ENCODE results near the gene IFT172. TPM values are rescaled to one million over a fixed set of nuclear protein-coding genes. Genes with fewer than 3 reads are reported as not detected.

The IFT172 gene
- total and polyA plus RNA-seq, 2 experiments from 2014 or later, result 8.6 to 9.9 TPM

GRCh38 chr2:27492557-27492956 lies 3.0 kb upstream of the IFT172 start:
- TF ChIP-seq EZH2 (IDR thresholded peaks at IDR 0.05; ENCODE audit: insufficient read depth, poor library complexity, severe bottlenecking) (no peak), EZH2phosphoT487 (IDR thresholded peaks at IDR 0.05; ENCODE audit: insufficient read depth, low read depth) (no peak)

DNA sequence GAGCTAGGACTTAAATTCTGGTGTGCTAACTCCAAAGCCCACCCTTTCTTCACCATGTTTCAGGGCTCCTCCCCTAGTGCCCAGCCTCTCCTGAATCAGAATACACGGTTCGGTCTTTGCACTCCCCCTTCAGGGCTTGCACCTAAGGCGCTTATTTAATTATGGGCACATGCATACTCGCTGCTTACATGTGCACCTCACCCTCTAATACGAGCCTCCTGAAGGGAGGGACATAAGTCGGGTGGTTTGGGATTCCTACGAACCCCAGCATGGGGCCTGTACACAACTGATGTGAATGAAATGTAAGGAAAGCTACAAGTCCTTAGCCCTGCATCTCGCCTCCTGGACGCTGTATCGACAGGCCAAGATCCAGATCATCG lies 435 bp downstream of the IFT172 start:
- Histone ChIP-seq H3K4me3 (peak overlapping the region; percentile 90), H3K79me2 (ENCODE audit: insufficient read depth) (peaks cover 18% of the 10 kb centered on the region), H3K4me1 (ENCODE audit: insufficient read depth) (peaks cover 7% of the 10 kb centered on the region; the same call in 1 of the 2 replicates), H4K20me1 (ENCODE audit: insufficient read depth) (no peaks in the 10 kb centered on the region), H3K27me3 (replicated peaks; ENCODE audit: insufficient read depth) (no peaks in the 10 kb centered on the region), H3K9me3 (ENCODE audit: low read depth) (no peaks in the 10 kb centered on the region), H3K9ac (peak overlapping the region; percentile 85), H3K36me3 (ENCODE audit: low read depth) (no peaks in the 10 kb centered on the region), H3K4me2 (ENCODE audit: unreplicated experiment) (peak overlapping the region; percentile 88), H3K9me2 (ENCODE audit: insufficient read depth) (no peaks in the 10 kb centered on the region), H3F3A (ENCODE audit: insufficient read depth) (peaks cover 5% of the 10 kb centered on the region; the same call in 1 of the 2 replicates), H2AFZ (peak overlapping the region; percentile 97), H3K27ac (peak overlapping the region; percentile 46)
- 2 to 3% methylated on average over 11 of the region's 11 CpGs for WGBS, 2 experiments (ENCODE audit: low coverage in 1 of 2, low lambda C conversion rate in 2 of 2, missing lambda C conversion rate in 2 of 2)
- DNase-seq, result peak; percentile 64
- no peak for TF ChIP-seq EZH2 (IDR thresholded peaks at IDR 0.05; ENCODE audit: insufficient read depth, poor library complexity, severe bottlenecking)
- no peak for TF ChIP-seq EZH2phosphoT487 (IDR thresholded peaks at IDR 0.05; ENCODE audit: insufficient read depth, low read depth)
- in situ Hi-C loops (cut with MboI), result no loop called here

More at GRCh38 chr2:27492557-27492956, 3.0 kb upstream of the IFT172 start:
- no peak for DNase-seq
- in situ Hi-C loops (cut with MboI), result no loop called here
- Histone ChIP-seq H3K4me3 (no peak overlapping the region), H4K20me1 (ENCODE audit: insufficient read depth) (no peaks in the 10 kb centered on the region), H3F3A (ENCODE audit: insufficient read depth) (peaks cover 5% of the 10 kb centered on the region; the same call in 1 of the 2 replicates), H3K9ac (no peak overlapping the region), H3K9me2 (ENCODE audit: insufficient read depth) (no peaks in the 10 kb centered on the region), H3K36me3 (ENCODE audit: low read depth) (no peaks in the 10 kb centered on the region), H3K27ac (no peak overlapping the region), H3K4me2 (ENCODE audit: unreplicated experiment) (no peak overlapping the region), H3K4me1 (ENCODE audit: insufficient read depth) (peaks cover 20% of the 10 kb centered on the region), H3K27me3 (replicated peaks; ENCODE audit: insufficient read depth) (no peaks in the 10 kb centered on the region), H3K9me3 (ENCODE audit: low read depth) (no peaks in the 10 kb centered on the region), H3K79me2 (ENCODE audit: insufficient read depth) (peaks cover 12% of the 10 kb centered on the region), H2AFZ (no peak overlapping the region)
- WGBS, 2 experiments (ENCODE audit: low coverage in 1 of 2, low lambda C conversion rate in 2 of 2, missing lambda C conversion rate in 2 of 2), result 83 to 89% methylated on average over 4 of the region's 4 CpGs

GRCh38 chr2:27485496-27485895 lies 4.0 kb downstream of the IFT172 start:
- in situ Hi-C loops (cut with MboI), result no loop called here
- H3K4me1 ChIP-seq (ENCODE audit: insufficient read depth), result peaks cover 7% of the 10 kb centered on the region; the same call in 1 of the 2 replicates
- H3F3A ChIP-seq (ENCODE audit: insufficient read depth), result peaks cover 5% of the 10 kb centered on the region; the same call in 1 of the 2 replicates
- no peaks in the 10 kb centered on the region for H3K27me3 ChIP-seq (replicated peaks; ENCODE audit: insufficient read depth)
- no peak for DNase-seq
- no peak overlapping the region for H3K4me3 ChIP-seq
- H4K20me1 ChIP-seq (ENCODE audit: insufficient read depth), result no peaks in the 10 kb centered on the region
- H3K79me2 ChIP-seq (ENCODE audit: insufficient read depth), result peaks cover 18% of the 10 kb centered on the region
- H3K27ac ChIP-seq, result no peak overlapping the region
- no peaks in the 10 kb centered on the region for H3K9me2 ChIP-seq (ENCODE audit: insufficient read depth)
- TF ChIP-seq EZH2 (IDR thresholded peaks at IDR 0.05; ENCODE audit: insufficient read depth, poor library complexity, severe bottlenecking), result no peak
- H3K9ac ChIP-seq, result no peak overlapping the region
- no peaks in the 10 kb centered on the region for H3K9me3 ChIP-seq (ENCODE audit: low read depth)
- 39 to 42% methylated on average over 3 of the region's 3 CpGs for WGBS, 2 experiments (ENCODE audit: low coverage in 1 of 2, low lambda C conversion rate in 2 of 2, missing lambda C conversion rate in 2 of 2)
- no peaks in the 10 kb centered on the region for H3K36me3 ChIP-seq (ENCODE audit: low read depth)
- no peak overlapping the region for H3K4me2 ChIP-seq (ENCODE audit: unreplicated experiment)
- no peak overlapping the region for H2AFZ ChIP-seq

DNA sequence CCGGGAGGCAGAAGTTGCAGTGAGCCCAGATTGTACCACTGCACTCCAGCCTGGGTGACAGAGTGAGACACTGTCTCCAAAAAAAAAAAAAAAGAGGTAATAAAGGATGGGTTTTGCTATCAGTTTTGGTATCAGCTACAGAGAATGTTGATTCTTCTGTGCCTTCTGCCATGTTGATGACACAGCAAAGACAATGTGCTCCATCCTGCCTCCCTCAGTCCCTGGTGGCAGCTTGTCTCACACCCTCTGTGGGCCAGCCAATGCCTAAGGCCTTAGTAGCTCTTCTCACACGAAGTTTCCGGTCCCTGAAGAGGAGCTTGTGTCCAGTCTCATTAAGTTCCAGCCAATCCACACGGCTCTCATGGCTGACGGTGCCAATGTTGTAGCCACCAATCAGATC lies 17.6 kb downstream of the IFT172 start:
- no peaks in the 10 kb centered on the region for H3K27me3 ChIP-seq (replicated peaks; ENCODE audit: insufficient read depth)
- H3K9ac ChIP-seq, result no peak overlapping the region
- no peak for DNase-seq
- no peak overlapping the region for H3K27ac ChIP-seq
- TF ChIP-seq EZH2phosphoT487 (IDR thresholded peaks at IDR 0.05; ENCODE audit: insufficient read depth, low read depth) (no peak), EZH2 (IDR thresholded peaks at IDR 0.05; ENCODE audit: insufficient read depth, poor library complexity, severe bottlenecking) (no peak)
- H3K9me3 ChIP-seq (ENCODE audit: low read depth), result no peaks in the 10 kb centered on the region
- H3K36me3 ChIP-seq (ENCODE audit: low read depth), result peaks cover 13% of the 10 kb centered on the region; the same call in 1 of the 2 replicates
- no peak overlapping the region for H3K4me2 ChIP-seq (ENCODE audit: unreplicated experiment)
- H3K4me1 ChIP-seq (ENCODE audit: insufficient read depth), result no peaks in the 10 kb centered on the region
- WGBS, 2 experiments (ENCODE audit: low coverage in 1 of 2, low lambda C conversion rate in 2 of 2, missing lambda C conversion rate in 2 of 2), result 83 to 94% methylated on average over 5 of the region's 5 CpGs
- in situ Hi-C loops (cut with MboI), result no loop called here
- H3K4me3 ChIP-seq, result no peak overlapping the region
- no peaks in the 10 kb centered on the region for H3K79me2 ChIP-seq (ENCODE audit: insufficient read depth)
- no peaks in the 10 kb centered on the region for H3K9me2 ChIP-seq (ENCODE audit: insufficient read depth)
- H2AFZ ChIP-seq, result no peak overlapping the region
- H3F3A ChIP-seq (ENCODE audit: insufficient read depth), result no peaks in the 10 kb centered on the region
- H4K20me1 ChIP-seq (ENCODE audit: insufficient read depth), result no peaks in the 10 kb centered on the region

GRCh38 chr2:27464443-27464842 lies 25.1 kb downstream of the IFT172 start:
- in situ Hi-C loops (cut with MboI), result no loop called here
- Histone ChIP-seq H3K4me2 (ENCODE audit: unreplicated experiment) (no peak overlapping the region), H3K9ac (no peak overlapping the region), H4K20me1 (ENCODE audit: insufficient read depth) (no peaks in the 10 kb centered on the region), H3K4me3 (no peak overlapping the region), H3K4me1 (ENCODE audit: insufficient read depth) (no peaks in the 10 kb centered on the region), H3K9me3 (ENCODE audit: low read depth) (no peaks in the 10 kb centered on the region), H3K79me2 (ENCODE audit: insufficient read depth) (no peaks in the 10 kb centered on the region), H3K27ac (no peak overlapping the region), H3F3A (ENCODE audit: insufficient read depth) (no peaks in the 10 kb centered on the region), H3K36me3 (ENCODE audit: low read depth) (no peaks in the 10 kb centered on the region), H3K9me2 (ENCODE audit: insufficient read depth) (no peaks in the 10 kb centered on the region), H3K27me3 (replicated peaks; ENCODE audit: insufficient read depth) (no peaks in the 10 kb centered on the region), H2AFZ (no peak overlapping the region)
- WGBS, 2 experiments (ENCODE audit: low coverage in 1 of 2, low lambda C conversion rate in 2 of 2, missing lambda C conversion rate in 2 of 2), result 93 to 96% methylated on average over 7 of the region's 7 CpGs
- no peak for TF ChIP-seq EZH2 (IDR thresholded peaks at IDR 0.05; ENCODE audit: insufficient read depth, poor library complexity, severe bottlenecking)
- TF ChIP-seq EZH2phosphoT487 (IDR thresholded peaks at IDR 0.05; ENCODE audit: insufficient read depth, low read depth), result no peak
- DNase-seq, result no peak
